H1 (cell line): ENCODE data around the gene SMOC2. TPM values are rescaled to one million over a fixed set of nuclear protein-coding genes. Genes with fewer than 3 reads are reported as not detected.
A peak's percentile ranks its signal among the peaks of the same experiment; 100 is the strongest.

Experiments used
- CTCF ChIA-PET: fragments of 300-600 bp; sonication (Branson Sonifier 250); formaldehyde crosslinking; loops from one replicate; lab custom pipeline; 2021; ENCODE audit not compliant: partially characterized antibody; lab: Charles Lee
- POLR2A ChIA-PET: fragments of 300-600 bp; sonication (Branson Sonifier 250); formaldehyde crosslinking; loops from one replicate; lab custom pipeline; 2021; ENCODE audit warnings: inconsistent platforms; ENCODE audit not compliant: partially characterized antibody; lab: Charles Lee
- DNase-seq, 2 experiments: peaks; one replicate each; pipeline versions ENCODE4 v3.0.0 to v3.0.0-alpha.2; 2010 to 2022; ENCODE audit warnings: low spot score in 2 of 2, low read depth in 1 of 2, mixed read lengths in 1 of 2
- FAIRE-seq: peaks from 2 replicates; lab custom pipeline; 2011; peaks lifted over from hg19 to GRCh38; lab: Jason Lieb, UNC
- H2AFZ ChIP-seq: 2 replicates; pipeline ENCODE4 v1.8.1; 2012; ENCODE audit warnings: low read length, inconsistent platforms
- H2AK5ac ChIP-seq: 2 replicates; pipeline ENCODE4 v1.6.1; 2013; ENCODE audit warnings: low read depth, low read length
- H2BK120ac ChIP-seq: replicated peaks from 2 replicates; pipeline ENCODE3; 2013; ENCODE audit warnings: low read depth, low read length, inconsistent platforms
- H2BK12ac ChIP-seq: 2 replicates; pipeline ENCODE4 v1.6.1; 2013; ENCODE audit warnings: low read depth, low read length
- H2BK15ac ChIP-seq: 2 replicates; pipeline ENCODE4 v1.6.1; 2013; ENCODE audit warnings: low read length
- H2BK20ac ChIP-seq: 2 replicates; pipeline ENCODE4 v1.6.1; 2013; ENCODE audit warnings: low read length
- H2BK5ac ChIP-seq: 2 replicates; pipeline ENCODE4 v1.6.1; 2013; ENCODE audit warnings: low read depth, low read length
- H3K14ac ChIP-seq: 2 replicates; pipeline ENCODE4 v1.6.1; 2013; ENCODE audit warnings: inconsistent platforms; ENCODE audit not compliant: insufficient read length
- H3K18ac ChIP-seq: 2 replicates; pipeline ENCODE4 v1.6.1; 2013; ENCODE audit warnings: low read length; ENCODE audit errors: extremely low read depth
- H3K23ac ChIP-seq: 2 replicates; pipeline ENCODE4 v1.6.1; 2013; ENCODE audit warnings: inconsistent platforms; ENCODE audit not compliant: insufficient read length
- H3K23me2 ChIP-seq: 2 replicates; pipeline ENCODE4 v1.6.1; 2013; ENCODE audit warnings: low read depth, low read length
- H3K27ac ChIP-seq: 2 replicates; pipeline ENCODE4 v1.6.1; 2011; ENCODE audit warnings: low read depth, low read length, inconsistent platforms
- H3K27me3 ChIP-seq, 4 experiments: replicated peaks in 1 of 4; 1 replicate in 1 of 4; 2 replicates in 3 of 4; pipeline versions ENCODE4 v1.6.1 to v1.8.1; 2011 to 2013; ENCODE audit warnings: low read length in 3 of 4, mild to moderate bottlenecking in 3 of 4, inconsistent platforms in 2 of 4, mixed read lengths in 2 of 4, moderate library complexity in 1 of 4; ENCODE audit not compliant: control insufficient read depth in 3 of 4, insufficient read depth in 3 of 4; ENCODE audit errors: extremely low read depth in 1 of 4
- H3K36me3 ChIP-seq, 4 experiments: 2 replicates each; pipeline versions ENCODE4 v1.6.1 to v1.8.1; 2011 to 2013; ENCODE audit warnings: mild to moderate bottlenecking in 4 of 4, low read length in 3 of 4, moderate library complexity in 2 of 4, control low read depth in 1 of 4, inconsistent platforms in 1 of 4; ENCODE audit not compliant: insufficient read depth in 4 of 4, control insufficient read depth in 2 of 4
- H3K4ac ChIP-seq: replicated peaks from 2 replicates; pipeline ENCODE3; 2013; ENCODE audit warnings: low read length, low read depth, mixed read lengths, inconsistent platforms; ENCODE audit not compliant: insufficient read length
- H3K4me1 ChIP-seq, 4 experiments: replicated peaks in 1 of 4; 1 replicate in 1 of 4; 2 replicates in 3 of 4; pipeline versions ENCODE4 v1.6.1 to v1.8.1; 2011 to 2013; ENCODE audit warnings: low read length in 3 of 4, inconsistent platforms in 2 of 4, mixed read lengths in 1 of 4; ENCODE audit not compliant: insufficient read depth in 4 of 4, control insufficient read depth in 3 of 4
- H3K4me2 ChIP-seq, 2 experiments: 2 replicates each; pipeline versions ENCODE4 v1.6.1 to v1.8.1; 2011 to 2013; ENCODE audit warnings: low read depth in 2 of 2, low read length in 2 of 2, control low read depth in 1 of 2, inconsistent platforms in 1 of 2, mild to moderate bottlenecking in 1 of 2; ENCODE audit not compliant: insufficient read depth in 1 of 2
- H3K4me3 ChIP-seq, 4 experiments: fragments of 200-600, 300-600 bp in 1 of 4; sonication (generic), shearing (Covaris generic), sonication (Bioruptor Twin) in 1 of 4; 2 replicates each; pipeline versions ENCODE4 v1.5.1 to v1.8.1; 2011 to 2016; ENCODE audit warnings: low read length in 4 of 4, low read depth in 3 of 4, control low read depth in 2 of 4, inconsistent platforms in 2 of 4, mild to moderate bottlenecking in 2 of 4, mixed read lengths in 1 of 4, moderate library complexity in 1 of 4; ENCODE audit not compliant: insufficient read depth in 2 of 4; ENCODE audit errors: extremely low read depth in 1 of 4
- H3K56ac ChIP-seq: replicated peaks from 2 replicates; pipeline ENCODE3; 2013; ENCODE audit warnings: low read depth, mild to moderate bottlenecking, mixed read lengths, low read length, inconsistent platforms; ENCODE audit not compliant: insufficient read length
- H3K79me1 ChIP-seq: 2 replicates; pipeline ENCODE4 v1.6.1; 2013; ENCODE audit warnings: low read depth, low read length, control low read depth
- H3K79me2 ChIP-seq, 2 experiments: 2 replicates each; pipeline versions ENCODE4 v1.6.1 to v1.8.1; 2012 to 2013; ENCODE audit warnings: low read length in 2 of 2, mild to moderate bottlenecking in 2 of 2, inconsistent platforms in 1 of 2; ENCODE audit not compliant: insufficient read depth in 2 of 2, control insufficient read depth in 1 of 2
- H3K9ac ChIP-seq, 4 experiments: replicated peaks in 1 of 4; 1 replicate in 1 of 4; 2 replicates in 3 of 4; pipeline versions ENCODE4 v1.6.1 to v1.8.1; 2011 to 2013; ENCODE audit warnings: low read depth in 3 of 4, low read length in 3 of 4, control low read depth in 2 of 4, mild to moderate bottlenecking in 2 of 4, moderate library complexity in 2 of 4, inconsistent platforms in 1 of 4; ENCODE audit errors: extremely low read depth in 1 of 4
- H3K9me3 ChIP-seq, 2 experiments: 2 replicates each; pipeline versions ENCODE4 v1.6.1 to v1.8.1; 2012 to 2013; ENCODE audit warnings: mild to moderate bottlenecking in 2 of 2, moderate library complexity in 2 of 2, control low read depth in 1 of 2, inconsistent platforms in 1 of 2, low read depth in 1 of 2, low read length in 1 of 2, mixed read lengths in 1 of 2; ENCODE audit not compliant: insufficient read depth in 2 of 2
- H4K20me1 ChIP-seq, 2 experiments: replicated peaks in 1 of 2; 2 replicates each; pipeline versions ENCODE3 to v1.8.1; 2011 to 2013; ENCODE audit warnings: inconsistent platforms in 2 of 2, low read length in 2 of 2, mild to moderate bottlenecking in 1 of 2; ENCODE audit not compliant: insufficient read depth in 2 of 2, control insufficient read depth in 1 of 2
- H4K5ac ChIP-seq: 2 replicates; pipeline ENCODE4 v1.6.1; 2013; ENCODE audit warnings: low read length, low read depth, mixed read lengths, inconsistent platforms; ENCODE audit not compliant: insufficient read length
- H4K8ac ChIP-seq: 2 replicates; pipeline ENCODE4 v1.8.0; 2013; ENCODE audit warnings: mild to moderate bottlenecking, moderate library complexity, low read length, inconsistent platforms; ENCODE audit not compliant: insufficient read depth; ENCODE audit errors: extremely low read depth
- H4K91ac ChIP-seq: replicated peaks from 2 replicates; pipeline ENCODE3; 2013; ENCODE audit warnings: low read length, mixed read lengths, inconsistent platforms; ENCODE audit not compliant: insufficient read length
- EP300 ChIP-seq, 2 experiments: IDR thresholded peaks; 1 replicate in 1 of 2; 2 replicates in 1 of 2; pipeline ENCODE4 v1.6.1; 2011 to 2012; ENCODE audit warnings: low read depth in 2 of 2, low read length in 2 of 2, mild to moderate bottlenecking in 2 of 2, borderline replicate concordance in 1 of 2, inconsistent platforms in 1 of 2, moderate library complexity in 1 of 2
- HDAC6 ChIP-seq: IDR thresholded peaks from one replicate; pipeline ENCODE4 v1.7.1; 2012; ENCODE audit warnings: low read depth, mild to moderate bottlenecking, inconsistent platforms, low read length, moderate library complexity
- POLR2A ChIP-seq, 2 experiments: IDR thresholded peaks; 1 replicate in 1 of 2; 2 replicates in 1 of 2; pipeline ENCODE4 v1.6.1; 2011; ENCODE audit warnings: low read depth in 2 of 2, low read length in 2 of 2, mild to moderate bottlenecking in 2 of 2; ENCODE audit errors: control extremely low read depth in 1 of 2
- RFX5 ChIP-seq: IDR thresholded peaks from 2 replicates; pipeline ENCODE4 v1.6.1; 2011; ENCODE audit warnings: low read depth, low read length, improper control_type of control experiment, borderline replicate concordance
- TBP ChIP-seq: IDR thresholded peaks from 2 replicates; pipeline ENCODE4 v1.6.1; 2011; ENCODE audit warnings: low read depth, low read length, improper control_type of control experiment
- WGBS, 2 experiments: shearing (Covaris generic) in 1 of 2; methylation state at CpG; one replicate each; pipeline versions ENCODE4 v1.1.6 to v1.1.7; 2013 to 2015; ENCODE audit warnings: low lambda C conversion rate in 2 of 2, mixed read lengths in 2 of 2, inconsistent platforms in 1 of 2, low coverage in 1 of 2, missing lambda C conversion rate in 1 of 2; ENCODE audit not compliant: insufficient replicate concordance in 2 of 2, insufficient coverage in 1 of 2, insufficient read length in 1 of 2; ENCODE audit errors: extremely low coverage in 1 of 2, missing lambda C conversion rate in 1 of 2; 5-methylcytosine and 5-hydroxymethylcytosine counted together
- polyA plus RNA-seq, 7 experiments: library from polyadenylated mRNA; depleted of rRNA in 3 of 7; stranded (reverse) in 5 of 7; unstranded in 2 of 7; fragments of >200 nt in 5 of 7; fragments of 200-250 nt in 2 of 7; gene quantifications; 1 replicate in 5 of 7; 2 replicates in 1 of 7; 4 replicates in 1 of 7; pipeline versions ENCODE4 v1.2.1 to v1.2.3, GENCODE V29; 2011 to 2013; ENCODE audit warnings: missing spikeins in 2 of 7, mixed read lengths in 2 of 7
- total RNA-seq: library from RNA; stranded (reverse); fragmentation: NEBNext Ultra II Directional; extraction: Animal tissue kit (Norgen Biotek cat#: 25700); gene quantifications from 2 replicates; pipeline ENCODE4 v1.2.1, GENCODE V29; 2021

Gene SMOC2
- total and polyA plus RNA-seq, 2 of the 8 experiments (the other 6 are each of a cell fraction or from before 2014, with no cell fraction given) = 7.7 to 8.5 TPM

- H3K4me3 ChIP-seq = no peak overlapping the region
- H2BK120ac ChIP-seq = no peak overlapping the region
- H4K8ac ChIP-seq = no peak overlapping the region; the same call in 1 of the 2 replicates
- H3K56ac ChIP-seq = no peak overlapping the region
- FAIRE-seq (no peak), DNase-seq (no peak)
- H3K9me3 ChIP-seq = no peaks in the 10 kb centered on the region
- POLR2A ChIA-PET = interaction anchor here (0.5 kb wide), 1 partner anchor 216 kb away, joined by 3 read pairs; no protein-coding TSS in a partner anchor
- H4K20me1 ChIP-seq = peaks cover 0 to 1% of the 10 kb centered on the region in 2 experiments
- no peak overlapping the region for H3K4me2 ChIP-seq
- no peak overlapping the region for H3K23ac ChIP-seq
- H3K27ac ChIP-seq = no peak overlapping the region
- H3K79me1 ChIP-seq = no peaks in the 10 kb centered on the region
- H4K5ac ChIP-seq = no peak overlapping the region
- H2BK15ac ChIP-seq = no peak overlapping the region
- 93% methylated on average over 9 of the region's 9 CpGs; no CpG with 5 or more reads in 1 of the 2 experiments for WGBS, 2 experiments
- no peak overlapping the region for H3K18ac ChIP-seq
- no peak overlapping the region for H3K4ac ChIP-seq
- no peak overlapping the region for H3K9ac ChIP-seq
- CTCF ChIA-PET = interaction anchor here (0.8 to 2.2 kb wide), 2 partner anchors 15 to 484 kb away, joined by 3 to 10 read pairs; no protein-coding TSS in a partner anchor
- no peaks in the 10 kb centered on the region for H3K36me3 ChIP-seq
- H4K91ac ChIP-seq = no peak overlapping the region
- no peak overlapping the region for H2BK20ac ChIP-seq
- H3K23me2 ChIP-seq = no peaks in the 10 kb centered on the region
- no peaks in the 10 kb centered on the region for H3K79me2 ChIP-seq
- H2AK5ac ChIP-seq = no peak overlapping the region
- no peak overlapping the region for H2BK12ac ChIP-seq
- no peaks in the 10 kb centered on the region; a peak in 2 of 7 replicates for H3K27me3 ChIP-seq
- no peak overlapping the region for H3K14ac ChIP-seq
- peaks cover 0 to 12% (median 5%) of the 10 kb centered on the region in 4 experiments; a peak in 5 of 7 replicates for H3K4me1 ChIP-seq
- H2BK5ac ChIP-seq = no peak overlapping the region
- peak overlapping the region; percentile 51; the same call in 1 of the 2 replicates for H2AFZ ChIP-seq
- TF ChIP-seq POLR2A (IDR thresholded peaks at IDR 0.05; ENCODE audit: control extremely low read depth in 1 of 2, low read depth in 2 of 2, low read length in 2 of 2) = no peak
- no peak for TF ChIP-seq RFX5
- TF ChIP-seq TBP = no peak
- TF ChIP-seq EP300 (IDR thresholded peaks at IDR 0.05; ENCODE audit: borderline replicate concordance in 1 of 2, low read depth in 2 of 2, low read length in 2 of 2) = no peak
- TF ChIP-seq HDAC6 = no peak
Measured at GRCh38 chr6:168432196-168432595, 8.8 kb upstream of the SMOC2 start.
